HCT116 (cell line): ENCODE results near the gene DOP1A. TPM values are rescaled to one million over a fixed set of nuclear protein-coding genes. Genes with fewer than 3 reads are reported as not detected.

Experiments used
- ATAC-seq: fragments of 200-7000 bp; cut with Tn5 transposase; 2 replicates; pipeline ENCODE4 v1.9.1; 2020; ENCODE audit warnings: mild to moderate bottlenecking, moderate library complexity
- BruUV-seq: library from RNA; stranded (reverse); fragments of 400-500 nt; replicated peaks from 2 replicates; lab custom pipeline; 2021; lab: Mats Ljungman, UMichigan
- CTCF ChIA-PET: fragments of 300-600 bp; sonication (Branson Sonifier 250); formaldehyde crosslinking; loops from one replicate; lab custom pipeline; 2021; ENCODE audit warnings: antibody characterized with exemption; lab: Charles Lee
- POLR2A ChIA-PET: fragments of 300-600, 350-600 bp; sonication (Branson Sonifier 250); formaldehyde crosslinking; loops from one replicate; lab custom pipeline; 2021; ENCODE audit warnings: antibody characterized with exemption; lab: Charles Lee
- RAD21 ChIA-PET, 2 experiments: fragments of 300-600 bp; sonication (Branson Sonifier 250); formaldehyde crosslinking; loops; one replicate each; lab custom pipeline; 2023; ENCODE audit warnings: low total read pairs in 2 of 2; ENCODE audit not compliant: uncharacterized antibody in 2 of 2, unreplicated experiment in 2 of 2, low non-redundant PET in 1 of 2; lab: Charles Lee
- DNase-seq: peaks from one replicate; pipeline ENCODE4 v3.0.0-alpha.2; 2010; ENCODE audit warnings: low read depth, low spot score
- H2AFZ ChIP-seq: fragments of 200-600 bp; shearing (Covaris generic), sonication (generic); 2 replicates; pipeline ENCODE4 v1.6.1; 2017; ENCODE audit warnings: low read depth, mixed run types, mixed read lengths, antibody characterized with exemption, low read length; ENCODE audit not compliant: poor library complexity, severe bottlenecking
- H3K27ac ChIP-seq: 2 replicates; pipeline ENCODE4 v1.5.1; 2012; ENCODE audit warnings: low read depth, low read length
- H3K27me3 ChIP-seq: fragments of 200-600 bp; sonication (generic); 2 replicates; pipeline ENCODE4 v1.6.1; 2016; ENCODE audit warnings: mixed run types, low read length, mixed read lengths; ENCODE audit not compliant: insufficient read depth
- H3K36me3 ChIP-seq, 2 experiments: fragments of 200-500 bp in 1 of 2; fragments of 200-600 bp in 1 of 2; sonication (Bioruptor generic) in 1 of 2; sonication (generic) in 1 of 2; 2 replicates each; pipeline versions ENCODE4 v1.5.1 to v1.6.1; 2014 to 2016; ENCODE audit warnings: low read length in 2 of 2, inconsistent platforms in 1 of 2, mixed read lengths in 1 of 2, mixed run types in 1 of 2; ENCODE audit not compliant: insufficient read depth in 2 of 2, control insufficient read depth in 1 of 2
- H3K4me1 ChIP-seq, 2 experiments: fragments of 200-600 bp in 1 of 2; sonication (generic) in 1 of 2; 2 replicates each; pipeline versions ENCODE4 v1.5.1 to v1.6.1; 2012 to 2017; ENCODE audit warnings: low read length in 2 of 2, inconsistent platforms in 1 of 2, mild to moderate bottlenecking in 1 of 2, mixed read lengths in 1 of 2, mixed run types in 1 of 2, moderate library complexity in 1 of 2; ENCODE audit not compliant: insufficient read depth in 2 of 2, control insufficient read depth in 1 of 2
- H3K4me2 ChIP-seq: fragments of 200-600 bp; sonication (generic); 2 replicates; pipeline ENCODE4 v1.6.1; 2017; ENCODE audit warnings: mixed run types, low read length, mixed read lengths
- H3K4me3 ChIP-seq, 2 experiments: fragments of 200-600 bp in 1 of 2; sonication (generic) in 1 of 2; replicated peaks in 1 of 2; 2 replicates each; pipeline ENCODE4 v1.5.1; 2011 to 2016; ENCODE audit warnings: low read length in 2 of 2, control low read depth in 1 of 2, low read depth in 1 of 2, mild to moderate bottlenecking in 1 of 2, mixed read lengths in 1 of 2, mixed run types in 1 of 2
- H3K79me2 ChIP-seq: fragments of 200-600 bp; sonication (generic); 2 replicates; pipeline ENCODE4 v1.6.1; 2017; ENCODE audit warnings: mild to moderate bottlenecking, mixed run types, low read length, moderate library complexity, mixed read lengths; ENCODE audit not compliant: insufficient read depth
- H3K9ac ChIP-seq: fragments of 200-600 bp; sonication (generic); 2 replicates; pipeline ENCODE4 v1.6.1; 2016; ENCODE audit warnings: low read length, mixed read lengths
- H3K9me2 ChIP-seq: fragments of 200-600 bp; sonication (generic), shearing (Covaris generic); 2 replicates; pipeline ENCODE4 v1.6.1; 2017; ENCODE audit warnings: mixed run types, mild to moderate bottlenecking, moderate library complexity; ENCODE audit not compliant: insufficient read depth
- H3K9me3 ChIP-seq, 2 experiments: fragments of 200-500 bp in 1 of 2; fragments of 200-600 bp in 1 of 2; sonication (Bioruptor generic) in 1 of 2; sonication (generic) in 1 of 2; 2 replicates each; pipeline ENCODE4 v1.6.1; 2014 to 2017; ENCODE audit warnings: low read length in 2 of 2, mixed read lengths in 2 of 2, inconsistent platforms in 1 of 2, low read depth in 1 of 2, mild to moderate bottlenecking in 1 of 2, mixed run types in 1 of 2, moderate library complexity in 1 of 2; ENCODE audit not compliant: control insufficient read depth in 1 of 2, insufficient read depth in 1 of 2
- H4K20me1 ChIP-seq: fragments of 200-600 bp; sonication (generic), shearing (Covaris generic); 2 replicates; pipeline ENCODE4 v1.6.1; 2017; ENCODE audit warnings: mixed run types, mild to moderate bottlenecking, moderate library complexity; ENCODE audit not compliant: insufficient read depth
- EGR1 ChIP-seq: IDR thresholded peaks from 2 replicates; pipeline ENCODE4 v1.6.1; 2012; ENCODE audit warnings: low read depth
- ELF1 ChIP-seq: IDR thresholded peaks from 2 replicates; pipeline ENCODE4 v1.6.1; 2012; ENCODE audit warnings: low read depth, borderline replicate concordance
- EZH2 ChIP-seq: fragments of 200-600 bp; sonication (generic); IDR thresholded peaks from 2 replicates; pipeline ENCODE4 v1.6.1; 2017; ENCODE audit warnings: antibody characterized with exemption, mixed run types
- FOSL1 ChIP-seq: IDR thresholded peaks from 2 replicates; pipeline ENCODE4 v1.6.1; 2012; ENCODE audit warnings: low read depth
- JUND ChIP-seq: IDR thresholded peaks from 2 replicates; pipeline ENCODE4 v1.6.1; 2012
- POLR2A ChIP-seq: IDR thresholded peaks from 2 replicates; pipeline ENCODE4 v1.7.0; 2011; ENCODE audit warnings: borderline replicate concordance; ENCODE audit not compliant: insufficient read depth, insufficient read length; ENCODE audit errors: extremely low read depth
- POLR2AphosphoS5 ChIP-seq: IDR thresholded peaks from 2 replicates; pipeline ENCODE4 v1.6.1; 2011; ENCODE audit warnings: mild to moderate bottlenecking, low read depth, low read length, moderate library complexity
- RAD21 ChIP-seq: IDR thresholded peaks from 2 replicates; pipeline ENCODE4 v1.6.1; 2012; ENCODE audit warnings: low read depth, mild to moderate bottlenecking
- SIN3A ChIP-seq: IDR thresholded peaks from 2 replicates; pipeline ENCODE4 v1.6.1; 2012; ENCODE audit warnings: low read depth
- SP1 ChIP-seq: IDR thresholded peaks from 2 replicates; pipeline ENCODE4 v1.6.1; 2012; ENCODE audit warnings: low read depth
- SRF ChIP-seq: IDR thresholded peaks from 2 replicates; pipeline ENCODE4 v1.6.1; 2012; ENCODE audit warnings: low read depth
- TCF7L2 ChIP-seq: IDR thresholded peaks from 2 replicates; pipeline ENCODE4 v1.7.0; 2011; ENCODE audit warnings: borderline replicate concordance, inconsistent platforms; ENCODE audit not compliant: insufficient read depth, insufficient read length; ENCODE audit errors: extremely low read depth
- YY1 ChIP-seq: IDR thresholded peaks from 2 replicates; pipeline ENCODE4 v1.6.1; 2011; ENCODE audit warnings: low read length, low read depth, moderate library complexity, mild to moderate bottlenecking; ENCODE audit not compliant: insufficient replicate concordance; ENCODE audit errors: extremely low read depth
- ZBTB33 ChIP-seq: IDR thresholded peaks from 2 replicates; pipeline ENCODE4 v1.6.1; 2011; ENCODE audit warnings: mild to moderate bottlenecking, low read length, moderate library complexity; ENCODE audit not compliant: insufficient replicate concordance; ENCODE audit errors: extremely low read depth
- ZFX ChIP-seq: fragments of 450-650 bp; IDR thresholded peaks from 2 replicates; pipeline ENCODE4 v1.6.1; 2017
- ZNF274 ChIP-seq: fragments of 200-500 bp; sonication (Bioruptor generic); IDR thresholded peaks from 2 replicates; pipeline ENCODE4 v1.6.1; 2014; ENCODE audit warnings: mild to moderate bottlenecking, low read depth, low read length, inconsistent platforms
- intact Hi-C: fragments of 100-400 bp; cut with micrococcal nuclease; formaldehyde crosslinking; loops from 2 replicates; pipeline ENCODE4 v1.10.0; 2022
- total RNA-seq: library from RNA; stranded (reverse); gene quantifications from one replicate; pipeline ENCODE4 v1.2.1, GENCODE V29; 2021; ENCODE audit not compliant: unreplicated experiment
- TF ChIP-seq, protein P1 (sequence below): IDR thresholded peaks from 2 replicates; pipeline ENCODE4 v1.6.1; 2012; ENCODE audit warnings: low read depth
- TF ChIP-seq, protein P2 (sequence below): IDR thresholded peaks from 2 replicates; pipeline ENCODE4 v1.6.1; 2012

The DOP1A gene
- total RNA-seq, 1 experiment from 2014 or later, result 7.1 TPM

DNA sequence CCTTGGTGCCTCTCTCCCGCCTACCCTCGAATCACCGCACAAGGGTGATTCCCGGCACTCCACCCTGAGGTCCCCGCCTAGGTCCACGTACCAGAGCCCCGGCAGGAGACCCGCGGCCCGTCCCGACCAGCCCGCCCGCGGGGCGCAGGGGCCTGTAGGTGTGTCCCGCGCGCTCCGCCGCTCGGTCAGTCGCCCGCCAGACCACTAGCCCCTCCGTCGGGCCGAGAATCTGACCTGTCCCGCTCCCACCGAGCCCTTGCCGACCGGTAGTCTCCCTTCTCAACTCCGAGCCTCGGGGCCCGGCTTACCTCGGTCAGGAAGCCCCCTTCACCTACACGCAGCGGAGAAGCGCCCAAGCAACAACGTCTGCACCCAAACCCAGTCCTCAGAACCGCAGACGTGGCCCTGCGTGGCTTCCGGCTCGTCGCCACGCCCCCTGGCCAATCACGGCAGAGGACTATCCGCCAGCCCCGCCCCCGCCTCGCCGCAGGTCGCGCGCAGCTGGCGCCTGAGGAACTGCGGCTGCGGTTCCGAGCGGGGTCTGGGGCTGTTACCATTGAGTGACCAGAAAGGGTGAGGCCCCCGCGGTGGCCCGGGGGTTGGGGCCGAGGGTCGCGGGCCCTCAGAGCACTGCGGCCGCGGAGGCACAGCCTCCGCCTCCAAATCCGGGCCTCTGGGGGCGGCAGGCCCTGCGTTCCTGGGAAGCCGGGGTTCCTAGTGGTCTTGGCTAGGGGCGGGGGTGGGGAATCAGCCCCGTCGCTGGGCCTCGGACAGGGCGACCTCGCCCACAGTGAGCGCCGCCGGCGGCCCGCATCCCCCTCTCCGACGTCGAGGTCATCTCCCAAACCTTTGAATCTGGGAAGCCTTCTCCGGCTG is 125.6 kb downstream of the DOP1A start, which contains the start of the genes PGM3 and RWDD2A:
Gene PGM3 (minus strand): TSS at position 395 of the 876 bp plus-strand sequence. CDS start 2,253 bp downstream, outside the sequence.
Gene RWDD2A (plus strand): TSS at position 487 of the 876 bp plus-strand sequence. CDS start 1,095 bp downstream, outside the sequence.
- H3K79me2 ChIP-seq, result peaks cover 38% of the 10 kb centered on the region
- RAD21 ChIA-PET, result interaction anchor here in 1 of 2 experiments (0.7 to 0.8 kb wide), 2 partner anchors 22 to 322 kb away, joined by 3 to 4 read pairs; no protein-coding TSS in a partner anchor

More for the DNA sequence above, 125.6 kb downstream of the DOP1A start, which contains the start of the genes PGM3 and RWDD2A:
- TF ChIP-seq EZH2 (no peak), ZBTB33 (peak; percentile 28), ZNF274 (no peak), SIN3A (peak; percentile 94), YY1 (peak; percentile 49), POLR2AphosphoS5 (peak; percentile 93), SRF (no peak), EGR1 (peak; percentile 81), FOSL1 (no peak), ELF1 (peak; percentile 43; the same call in 1 of the 2 replicates), POLR2A (peak; percentile 86), SP1 (peak; percentile 70), JUND (no peak), RAD21 (no peak), ZFX (peak; percentile 74), TCF7L2 (no peak)
- TF ChIP-seq, protein P1, sequence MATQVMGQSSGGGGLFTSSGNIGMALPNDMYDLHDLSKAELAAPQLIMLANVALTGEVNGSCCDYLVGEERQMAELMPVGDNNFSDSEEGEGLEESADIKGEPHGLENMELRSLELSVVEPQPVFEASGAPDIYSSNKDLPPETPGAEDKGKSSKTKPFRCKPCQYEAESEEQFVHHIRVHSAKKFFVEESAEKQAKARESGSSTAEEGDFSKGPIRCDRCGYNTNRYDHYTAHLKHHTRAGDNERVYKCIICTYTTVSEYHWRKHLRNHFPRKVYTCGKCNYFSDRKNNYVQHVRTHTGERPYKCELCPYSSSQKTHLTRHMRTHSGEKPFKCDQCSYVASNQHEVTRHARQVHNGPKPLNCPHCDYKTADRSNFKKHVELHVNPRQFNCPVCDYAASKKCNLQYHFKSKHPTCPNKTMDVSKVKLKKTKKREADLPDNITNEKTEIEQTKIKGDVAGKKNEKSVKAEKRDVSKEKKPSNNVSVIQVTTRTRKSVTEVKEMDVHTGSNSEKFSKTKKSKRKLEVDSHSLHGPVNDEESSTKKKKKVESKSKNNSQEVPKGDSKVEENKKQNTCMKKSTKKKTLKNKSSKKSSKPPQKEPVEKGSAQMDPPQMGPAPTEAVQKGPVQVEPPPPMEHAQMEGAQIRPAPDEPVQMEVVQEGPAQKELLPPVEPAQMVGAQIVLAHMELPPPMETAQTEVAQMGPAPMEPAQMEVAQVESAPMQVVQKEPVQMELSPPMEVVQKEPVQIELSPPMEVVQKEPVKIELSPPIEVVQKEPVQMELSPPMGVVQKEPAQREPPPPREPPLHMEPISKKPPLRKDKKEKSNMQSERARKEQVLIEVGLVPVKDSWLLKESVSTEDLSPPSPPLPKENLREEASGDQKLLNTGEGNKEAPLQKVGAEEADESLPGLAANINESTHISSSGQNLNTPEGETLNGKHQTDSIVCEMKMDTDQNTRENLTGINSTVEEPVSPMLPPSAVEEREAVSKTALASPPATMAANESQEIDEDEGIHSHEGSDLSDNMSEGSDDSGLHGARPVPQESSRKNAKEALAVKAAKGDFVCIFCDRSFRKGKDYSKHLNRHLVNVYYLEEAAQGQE, result no peak
- TF ChIP-seq, protein P2, sequence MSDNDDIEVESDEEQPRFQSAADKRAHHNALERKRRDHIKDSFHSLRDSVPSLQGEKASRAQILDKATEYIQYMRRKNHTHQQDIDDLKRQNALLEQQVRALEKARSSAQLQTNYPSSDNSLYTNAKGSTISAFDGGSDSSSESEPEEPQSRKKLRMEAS, result peak; percentile 74
- ChIA-PET POLR2A (interaction anchor here (0.7 kb wide), 1 partner anchor 27 kb away, joined by 3 read pairs; no protein-coding TSS in a partner anchor), CTCF (interaction anchor here (2.0 kb wide), 1 partner anchor 126 kb away, joined by 5 read pairs; no protein-coding TSS in a partner anchor)
- Histone ChIP-seq H3K27ac (peak within 1 kb of the TSS; percentile 72; the same call in 1 of the 2 replicates), H3K27me3 (no peaks in the 10 kb centered on the region), H3K36me3 (peaks cover 1 to 12% of the 10 kb centered on the region in 2 experiments; a peak in 3 of 4 replicates), H3K4me3 (peak within 1 kb of the TSS; percentile 79 to 84), H3K4me1 (peaks cover 3 to 11% of the 10 kb centered on the region in 2 experiments; a peak in 3 of 4 replicates), H3K4me2 (peak within 1 kb of the TSS; percentile 91), H4K20me1 (no peaks in the 10 kb centered on the region; the same call in 1 of the 2 replicates), H2AFZ (peak within 1 kb of the TSS; percentile 84), H3K9ac (peak within 1 kb of the TSS; percentile 77), H3K9me2 (no peaks in the 10 kb centered on the region), H3K9me3 (no peaks in the 10 kb centered on the region)
- ATAC-seq (peak; percentile 94), DNase-seq (peak; percentile 56)
- intact Hi-C loops, result no loop called here
- BruUV-seq, result no TSS peak
